Trophoblast cell (in vitro differentiated cells and primary cell): ENCODE measurements around the gene CAPN8.

Experiments used
- DNase-seq, 2 donors: peaks; one replicate each; pipeline ENCODE4 v3.0.0-alpha.2; 2016
- H2AFZ ChIP-seq: 2 replicates; pipeline ENCODE4 v1.6.1; 2013; ENCODE audit warnings: low read length, moderate library complexity, mild to moderate bottlenecking; ENCODE audit not compliant: insufficient read depth, poor library complexity
- H2AK5ac ChIP-seq: 2 replicates; pipeline ENCODE4 v1.6.1; 2013; ENCODE audit warnings: mild to moderate bottlenecking, low read length
- H2BK120ac ChIP-seq: 2 replicates; pipeline ENCODE4 v1.6.1; 2013; ENCODE audit warnings: low read length, mild to moderate bottlenecking, moderate library complexity; ENCODE audit not compliant: insufficient read depth, poor library complexity
- H2BK12ac ChIP-seq: 2 replicates; pipeline ENCODE4 v1.6.1; 2013; ENCODE audit warnings: mild to moderate bottlenecking, low read length, moderate library complexity
- H2BK5ac ChIP-seq: 2 replicates; pipeline ENCODE4 v1.6.1; 2013; ENCODE audit warnings: low read length, low read depth, moderate library complexity, mild to moderate bottlenecking; ENCODE audit not compliant: poor library complexity
- H3K14ac ChIP-seq: 2 replicates; pipeline ENCODE4 v1.6.1; 2013; ENCODE audit warnings: mild to moderate bottlenecking, low read length
- H3K18ac ChIP-seq: 2 replicates; pipeline ENCODE4 v1.6.1; 2013; ENCODE audit warnings: mild to moderate bottlenecking, low read length
- H3K23ac ChIP-seq: 2 replicates; pipeline ENCODE4 v1.6.1; 2013; ENCODE audit warnings: low read length
- H3K27ac ChIP-seq: 2 replicates; pipeline ENCODE4 v1.5.1; 2013; ENCODE audit warnings: low read depth, mild to moderate bottlenecking, inconsistent platforms, low read length, moderate library complexity
- H3K27me3 ChIP-seq: 2 replicates; pipeline ENCODE4 v1.6.1; 2013; ENCODE audit warnings: inconsistent platforms, mild to moderate bottlenecking, low read length, moderate library complexity; ENCODE audit not compliant: insufficient read depth
- H3K36me3 ChIP-seq, 2 experiments: 1 replicate in 1 of 2; 2 replicates in 1 of 2; pipeline ENCODE4 v1.6.1; 2013; ENCODE audit warnings: low read length in 2 of 2, mild to moderate bottlenecking in 2 of 2, moderate library complexity in 1 of 2; ENCODE audit not compliant: insufficient read depth in 2 of 2, control insufficient read depth in 1 of 2
- H3K4ac ChIP-seq: 2 replicates; pipeline ENCODE4 v1.6.1; 2013; ENCODE audit warnings: low read depth, mild to moderate bottlenecking, low read length, moderate library complexity
- H3K4me1 ChIP-seq, 2 experiments: 1 replicate in 1 of 2; 2 replicates in 1 of 2; pipeline ENCODE4 v1.6.1; 2013; ENCODE audit warnings: low read length in 2 of 2, mild to moderate bottlenecking in 2 of 2, moderate library complexity in 1 of 2; ENCODE audit not compliant: insufficient read depth in 2 of 2, control insufficient read depth in 1 of 2
- H3K4me2 ChIP-seq: 2 replicates; pipeline ENCODE4 v1.6.1; 2013; ENCODE audit warnings: inconsistent platforms, mild to moderate bottlenecking, low read length, moderate library complexity
- H3K4me3 ChIP-seq: 2 replicates; pipeline ENCODE4 v1.5.1; 2013; ENCODE audit warnings: mild to moderate bottlenecking, low read depth, low read length, inconsistent platforms
- H3K79me1 ChIP-seq: one replicate; pipeline ENCODE4 v1.6.1; 2013; ENCODE audit warnings: low read length
- H3K79me2 ChIP-seq: 2 replicates; pipeline ENCODE4 v1.6.1; 2013; ENCODE audit warnings: low read length, mild to moderate bottlenecking; ENCODE audit not compliant: control insufficient read depth, insufficient read depth, poor library complexity
- H3K9ac ChIP-seq: 2 replicates; pipeline ENCODE4 v1.6.1; 2013; ENCODE audit warnings: mild to moderate bottlenecking, low read length
- H3K9me3 ChIP-seq: 2 replicates; pipeline ENCODE4 v1.6.1; 2013; ENCODE audit warnings: low read depth, mild to moderate bottlenecking, control low read depth, inconsistent platforms, low read length; ENCODE audit not compliant: insufficient read depth
- H4K12ac ChIP-seq: 2 replicates; pipeline ENCODE4 v1.6.1; 2013; ENCODE audit warnings: low read depth, mild to moderate bottlenecking, low read length, moderate library complexity
- H4K8ac ChIP-seq: 2 replicates; pipeline ENCODE4 v1.6.1; 2013; ENCODE audit warnings: low read depth, mild to moderate bottlenecking, low read length, moderate library complexity
- H4K91ac ChIP-seq: one replicate; pipeline ENCODE4 v1.6.1; 2013; ENCODE audit warnings: low read depth, mild to moderate bottlenecking, low read length, moderate library complexity
- WGBS: extraction: QIAGEN DNeasy Blood & Tissue Kit; methylation state at CpG from one replicate; pipeline ENCODE4 v1.1.7; 2013; ENCODE audit warnings: missing lambda C conversion rate; ENCODE audit not compliant: insufficient read length, insufficient coverage; ENCODE audit errors: extremely low coverage; 5-methylcytosine and 5-hydroxymethylcytosine counted together

The CAPN8 gene

GRCh38 chr1:223514644-223515043 lies 150.9 kb downstream of the CAPN8 start:
- H3K18ac ChIP-seq: no peak overlapping the region
- no peak for DNase-seq
- peaks cover 7% of the 10 kb centered on the region for H3K9me3 ChIP-seq
- no peak overlapping the region for H3K4me3 ChIP-seq
- H3K4me1 ChIP-seq: no peaks in the 10 kb centered on the region
- no peaks in the 10 kb centered on the region for H3K27me3 ChIP-seq
- H4K8ac ChIP-seq: no peak overlapping the region
- no peak overlapping the region for H2BK5ac ChIP-seq
- H2AK5ac ChIP-seq: no peak overlapping the region
- no peak overlapping the region for H3K9ac ChIP-seq
- no peak overlapping the region for H2BK120ac ChIP-seq
- no peak overlapping the region for H3K4ac ChIP-seq
- no peak overlapping the region for H4K91ac ChIP-seq
- no peak overlapping the region for H2BK12ac ChIP-seq
- no peak overlapping the region for H3K23ac ChIP-seq
- no peak overlapping the region for H4K12ac ChIP-seq
- no peak overlapping the region for H2AFZ ChIP-seq
- H3K79me1 ChIP-seq: no peaks in the 10 kb centered on the region
- H3K27ac ChIP-seq: no peak overlapping the region
- H3K36me3 ChIP-seq: no peaks in the 10 kb centered on the region
- H3K4me2 ChIP-seq: no peak overlapping the region
- H3K14ac ChIP-seq: no peak overlapping the region
- WGBS: no CpG with 5 or more reads among the region's 2 CpGs
- H3K79me2 ChIP-seq: no peaks in the 10 kb centered on the region

- Histone ChIP-seq H2BK5ac (no peak overlapping the region), H3K79me1 (no peaks in the 10 kb centered on the region), H3K79me2 (no peaks in the 10 kb centered on the region), H4K12ac (no peak overlapping the region), H3K9ac (no peak overlapping the region), H3K23ac (no peak overlapping the region), H2AFZ (no peak overlapping the region), H3K27ac (no peak overlapping the region), H3K14ac (no peak overlapping the region), H3K18ac (no peak overlapping the region), H3K9me3 (peaks cover 7% of the 10 kb centered on the region), H2BK120ac (no peak overlapping the region), H3K4me1 (no peaks in the 10 kb centered on the region), H3K36me3 (no peaks in the 10 kb centered on the region), H3K4me2 (no peak overlapping the region), H2AK5ac (no peak overlapping the region), H4K8ac (no peak overlapping the region), H4K91ac (no peak overlapping the region), H3K4ac (no peak overlapping the region), H3K27me3 (no peaks in the 10 kb centered on the region), H2BK12ac (no peak overlapping the region), H3K4me3 (no peak overlapping the region)
- no peak for DNase-seq
- WGBS: no CpG with 5 or more reads among the region's 4 CpGs
Observed at GRCh38 chr1:223513309-223513708, 152.2 kb downstream of the CAPN8 start.

- no CpG with 5 or more reads among the region's 6 CpGs for WGBS
- H3K4me1 ChIP-seq: no peaks in the 10 kb centered on the region
Observed at GRCh38 chr1:223512057-223512456, 153.4 kb downstream of the CAPN8 start.

GRCh38 chr1:223508796-223509195 lies 156.7 kb downstream of the CAPN8 start:
- DNase-seq: no peak
- H2AFZ ChIP-seq: no peak overlapping the region
- peaks cover 10% of the 10 kb centered on the region for H3K9me3 ChIP-seq
- no peak overlapping the region for H3K4ac ChIP-seq
- no peak overlapping the region for H4K8ac ChIP-seq
- WGBS: no CpG with 5 or more reads among the region's 7 CpGs
- H2BK5ac ChIP-seq: no peak overlapping the region
- no peaks in the 10 kb centered on the region for H3K79me2 ChIP-seq
- H3K27ac ChIP-seq: no peak overlapping the region
- H2BK12ac ChIP-seq: no peak overlapping the region
- no peak overlapping the region for H3K23ac ChIP-seq
- no peak overlapping the region for H3K18ac ChIP-seq
- no peak overlapping the region for H4K12ac ChIP-seq
- H3K36me3 ChIP-seq: no peaks in the 10 kb centered on the region
- no peak overlapping the region for H3K4me3 ChIP-seq
- no peak overlapping the region for H2AK5ac ChIP-seq
- no peaks in the 10 kb centered on the region for H3K79me1 ChIP-seq
- H3K27me3 ChIP-seq: no peaks in the 10 kb centered on the region
- no peak overlapping the region for H4K91ac ChIP-seq
- no peak overlapping the region for H3K14ac ChIP-seq
- no peak overlapping the region for H3K9ac ChIP-seq
- no peak overlapping the region for H2BK120ac ChIP-seq
- no peaks in the 10 kb centered on the region for H3K4me1 ChIP-seq
- no peak overlapping the region for H3K4me2 ChIP-seq

More at GRCh38 chr1:223512057-223512456, 153.4 kb downstream of the CAPN8 start:
- Histone ChIP-seq H3K4me3 (no peak overlapping the region), H2BK5ac (no peak overlapping the region), H3K79me2 (no peaks in the 10 kb centered on the region), H3K36me3 (no peaks in the 10 kb centered on the region), H2BK120ac (no peak overlapping the region), H4K12ac (no peak overlapping the region), H3K27ac (no peak overlapping the region), H3K4ac (no peak overlapping the region), H3K27me3 (no peaks in the 10 kb centered on the region), H2AK5ac (no peak overlapping the region), H3K79me1 (no peaks in the 10 kb centered on the region), H3K18ac (no peak overlapping the region), H4K91ac (no peak overlapping the region), H2AFZ (no peak overlapping the region), H3K23ac (no peak overlapping the region), H4K8ac (no peak overlapping the region), H3K4me2 (no peak overlapping the region), H2BK12ac (no peak overlapping the region), H3K14ac (no peak overlapping the region), H3K9ac (no peak overlapping the region), H3K9me3 (peaks cover 7% of the 10 kb centered on the region)
- peak; percentile 81 to 89 for DNase-seq
